Activated T-cell treated with anti-CD3 and anti-CD28 coated beads, Interleukin-2, amount 50 U/mL, for 4 hours (primary cell): ENCODE measurements around the gene WNT9B. TPM values are rescaled to one million over a fixed set of nuclear protein-coding genes. Genes with fewer than 3 reads are reported as not detected.

Experiments
- ATAC-seq, 2 donors: fragments of 200-7000 bp; cut with Tn5 transposase; one replicate each; pipeline ENCODE4 v1.10.0; 2021
- DNase-seq: peaks from one replicate; pipeline ENCODE4 v3.0.0-alpha.2; 2020
- H3K27me3 Mint-ChIP-seq: one replicate; pipeline ENCODE4 v1.8.0; 2021; ENCODE audit warnings: low read depth, mixed read lengths
- H3K36me3 Mint-ChIP-seq: one replicate; pipeline ENCODE4 v1.8.0; 2022; ENCODE audit warnings: mixed read lengths; ENCODE audit not compliant: insufficient read depth
- H3K4me1 Mint-ChIP-seq: one replicate; pipeline ENCODE4 v1.8.0; 2021; ENCODE audit warnings: low read depth, mixed read lengths
- H3K4me3 Mint-ChIP-seq: one replicate; pipeline ENCODE4 v1.8.0; 2021; ENCODE audit warnings: mild to moderate bottlenecking, moderate library complexity, mixed read lengths
- H3K9me3 Mint-ChIP-seq: one replicate; pipeline ENCODE4 v1.8.0; 2021; ENCODE audit warnings: mixed read lengths
- total RNA-seq, 3 donors: library from RNA; stranded (reverse); gene quantifications; one replicate each; pipeline ENCODE4 v1.2.1, GENCODE V29; 2021

The WNT9B gene
- total RNA-seq, 3 donors from 2014 or later, result not detected

GRCh38 chr17:46935658-46936266 lies 84.4 kb downstream of the WNT9B start:
- Mint-ChIP-seq H3K9me3 (no peaks in the 10 kb centered on the region), H3K36me3 (peaks cover 55% of the 10 kb centered on the region)
- DNase-seq, result no peak

More at GRCh38 chr17:46935658-46936266, 84.4 kb downstream of the WNT9B start:
- H3K27me3 Mint-ChIP-seq, result no peaks in the 10 kb centered on the region
- no peak overlapping the region for H3K4me3 Mint-ChIP-seq
- ATAC-seq, result no peak
- peaks cover 2% of the 10 kb centered on the region for H3K4me1 Mint-ChIP-seq

Other genes with a start within 250 kb of the WNT9B start
- under 1 TPM in 1 of 3 donors, not detected in 2; 0.08 TPM for gene WNT3, start 32.9 kb upstream of the WNT9B start, total RNA-seq
- gene GOSR2, start 71.6 kb downstream of the WNT9B start, total RNA-seq, result 10 to 100 TPM; 66.1 to 69.7 (median 67.0) TPM
- not detected for gene RPRML, start 127.7 kb downstream of the WNT9B start, total RNA-seq